HG03039 (cell line): Measurements from ENCODE around the gene BPIFB1.

Experiments used
- ATAC-seq: cut with Tn5 transposase; IDR thresholded peaks from one replicate; pipeline ENCODE4 v1.9.1; 2021; ENCODE audit warnings: mild to moderate bottlenecking, moderate library complexity; ENCODE audit not compliant: unreplicated experiment

The BPIFB1 gene

GRCh38 chr20:33322456-33322855, 39.4 kb downstream of the BPIFB1 start:
- no peak for ATAC-seq

- ATAC-seq, result no peak
Measured at GRCh38 chr20:33323236-33323635, 40.2 kb downstream of the BPIFB1 start.

GRCh38 chr20:33325350-33325749, 42.3 kb downstream of the BPIFB1 start:
- ATAC-seq, result no peak

GRCh38 chr20:33328157-33329137, 45.4 kb downstream of the BPIFB1 start:
- ATAC-seq, result no peak

- no peak for ATAC-seq
Measured at GRCh38 chr20:33332905-33333456, 50.0 kb downstream of the BPIFB1 start.

- ATAC-seq, result no peak
Measured at GRCh38 chr20:33333616-33334015, 50.6 kb downstream of the BPIFB1 start.

- ATAC-seq, result no peak
Measured at GRCh38 chr20:33334111-33334510, 51.1 kb downstream of the BPIFB1 start.

- ATAC-seq, result no peak
Measured at GRCh38 chr20:33336375-33336774, 53.4 kb downstream of the BPIFB1 start.

GRCh38 chr20:33337119-33337518, 54.1 kb downstream of the BPIFB1 start:
- ATAC-seq, result no peak

- no peak for ATAC-seq
Measured at GRCh38 chr20:33337531-33338165, 54.6 kb downstream of the BPIFB1 start.

GRCh38 chr20:33338467-33339258, 55.6 kb downstream of the BPIFB1 start:
- ATAC-seq, result no peak

- ATAC-seq, result no peak
Measured at GRCh38 chr20:33339515-33340058, 56.6 kb downstream of the BPIFB1 start.

GRCh38 chr20:33343521-33343920, 60.5 kb downstream of the BPIFB1 start:
- ATAC-seq, result no peak

- no peak for ATAC-seq
Measured at GRCh38 chr20:33345342-33345741, 62.3 kb downstream of the BPIFB1 start.

GRCh38 chr20:33348136-33348937, 65.3 kb downstream of the BPIFB1 start:
- ATAC-seq, result no peak

- no peak for ATAC-seq
Measured at GRCh38 chr20:33349493-33349892, 66.5 kb downstream of the BPIFB1 start.

GRCh38 chr20:33351696-33352095, 68.7 kb downstream of the BPIFB1 start:
- no peak for ATAC-seq

- ATAC-seq, result no peak
Measured at GRCh38 chr20:33352258-33353012, 69.4 kb downstream of the BPIFB1 start.

- no peak for ATAC-seq
Measured at GRCh38 chr20:33353013-33353402, 70.0 kb downstream of the BPIFB1 start.
